Natural killer cell (primary cell): Measurements from ENCODE around the gene CACNA1C. TPM values are rescaled to one million over a fixed set of nuclear protein-coding genes. Genes with fewer than 3 reads are reported as not detected.

Experiments used
- ATAC-seq, 3 donors: fragments of 150-1000 bp in 2 of 3; fragments of 200-7000 bp in 1 of 3; cut with Tn5 transposase; 1 replicate in 1 of 3; 2 replicates in 2 of 3; pipeline ENCODE4 v1.10.0; 2021; ENCODE audit warnings: mild to moderate bottlenecking in 2 of 3, moderate library complexity in 2 of 3
- DNase-seq, 2 donors: peaks; one replicate each; pipeline versions ENCODE4 v3.0.0 to v3.0.0-alpha.2; 2013 to 2021; ENCODE audit warnings: mixed read lengths in 1 of 2
- H3K27ac ChIP-seq: one replicate; pipeline ENCODE4 v1.5.1; 2013; ENCODE audit warnings: mild to moderate bottlenecking, low read length
- H3K27me3 ChIP-seq: one replicate; pipeline ENCODE4 v1.6.1; 2013; ENCODE audit warnings: low read length; ENCODE audit not compliant: control insufficient read depth, insufficient read depth
- H3K36me3 ChIP-seq: one replicate; pipeline ENCODE4 v1.6.1; 2013; ENCODE audit warnings: low read length; ENCODE audit not compliant: control insufficient read depth, insufficient read depth
- H3K4me1 ChIP-seq: one replicate; pipeline ENCODE4 v1.6.1; 2013; ENCODE audit warnings: low read length; ENCODE audit not compliant: control insufficient read depth, insufficient read depth
- H3K4me3 ChIP-seq: one replicate; pipeline ENCODE4 v1.5.1; 2013; ENCODE audit warnings: low read length
- H3K9me3 ChIP-seq: one replicate; pipeline ENCODE4 v1.6.1; 2013; ENCODE audit warnings: low read length; ENCODE audit not compliant: control insufficient read depth, insufficient read depth
- H3K27ac Mint-ChIP-seq, 2 donors: one replicate each; pipeline ENCODE4 v1.8.0; 2022; ENCODE audit warnings: mild to moderate bottlenecking in 2 of 2, mixed read lengths in 2 of 2, moderate library complexity in 1 of 2
- H3K27me3 Mint-ChIP-seq, 2 donors: one replicate each; pipeline ENCODE4 v1.8.0; 2022; ENCODE audit warnings: low read depth in 2 of 2, mixed read lengths in 2 of 2
- H3K36me3 Mint-ChIP-seq: one replicate; pipeline ENCODE4 v1.8.0; 2022; ENCODE audit warnings: mixed read lengths
- H3K4me1 Mint-ChIP-seq, 2 donors: one replicate each; pipeline ENCODE4 v1.8.0; 2022; ENCODE audit warnings: mixed read lengths in 2 of 2
- H3K4me3 Mint-ChIP-seq: one replicate; pipeline ENCODE4 v1.8.0; 2022; ENCODE audit warnings: mild to moderate bottlenecking, moderate library complexity, mixed read lengths
- H3K9me3 Mint-ChIP-seq, 2 donors: one replicate each; pipeline ENCODE4 v1.8.0; 2022; ENCODE audit warnings: mixed read lengths in 2 of 2
- CTCF ChIP-seq: fragments of 200-600 bp; IDR thresholded peaks from one replicate; pipeline ENCODE4 v1.8.0; 2022; ENCODE audit warnings: antibody characterized with exemption
- WGBS: methylation state at CpG from one replicate; pipeline ENCODE4 v1.1.7; 2013; ENCODE audit warnings: missing lambda C conversion rate; ENCODE audit not compliant: insufficient coverage; 5-methylcytosine and 5-hydroxymethylcytosine counted together
- intact Hi-C: fragments of 100-400 bp; cut with micrococcal nuclease; formaldehyde crosslinking; loops from one replicate; pipeline ENCODE4 v1.14.2; 2022
- total RNA-seq, 4 donors: library from RNA; stranded (reverse); fragments of 120-200 nt in 1 of 4; gene quantifications; one replicate each; pipeline versions ENCODE4 v1.2.3 to v1.2.4, GENCODE V29; 2013 to 2022

Gene CACNA1C
- total RNA-seq, 3 donors from 2014 or later (not counting 1 experiment from before 2014, with no cell fraction given), result 0.07 to 0.35 (median 0.08) TPM

DNA sequence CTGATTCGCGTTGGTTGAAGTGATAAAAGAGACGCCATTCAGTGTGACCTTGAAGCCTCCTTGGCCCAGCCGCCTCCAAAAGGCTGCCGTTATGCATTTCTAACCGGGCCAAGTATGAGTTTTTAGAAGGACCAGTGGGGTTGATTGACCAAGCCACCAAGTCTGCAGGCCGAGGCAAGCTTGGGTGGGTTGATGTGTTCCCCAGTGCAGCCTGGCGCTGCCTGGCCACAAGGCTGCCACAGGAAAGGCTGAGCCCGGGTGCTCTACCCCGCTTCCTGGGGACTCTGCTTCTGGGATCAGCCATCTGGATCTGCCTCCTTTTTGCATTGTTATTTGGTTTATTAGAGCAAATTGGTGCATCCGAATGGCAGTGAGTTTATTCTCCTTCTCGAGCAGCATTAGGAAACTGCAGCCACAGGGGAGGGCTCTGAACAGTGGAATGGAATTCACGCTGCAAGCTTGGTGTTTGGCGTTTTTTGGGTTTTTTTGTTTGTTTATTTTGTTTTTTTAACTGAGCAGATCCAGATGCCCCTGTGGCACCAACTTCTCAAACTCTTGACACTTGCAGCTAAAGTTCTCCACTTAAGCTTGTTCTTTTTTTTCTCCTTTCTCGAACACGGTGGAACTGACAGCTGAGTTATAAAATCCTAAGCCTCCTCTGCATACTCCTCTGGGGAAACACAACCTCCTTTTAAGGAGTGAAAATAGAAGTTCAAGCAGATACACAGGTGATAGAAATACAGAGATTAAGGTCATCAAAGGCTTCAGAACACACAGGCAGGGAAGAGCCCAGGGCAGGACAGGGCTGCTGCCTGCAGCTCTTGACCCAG lies 596.6 kb downstream of the CACNA1C start:
- Histone ChIP-seq H3K27ac (no peak overlapping the region), H3K27me3 (peaks cover 5% of the 10 kb centered on the region), H3K4me1 (no peaks in the 10 kb centered on the region), H3K9me3 (no peaks in the 10 kb centered on the region), H3K4me3 (no peak overlapping the region), H3K36me3 (no peaks in the 10 kb centered on the region)
- 71% methylated on average over 14 of the region's 16 CpGs for WGBS
- Mint-ChIP-seq H3K9me3 (no peaks in the 10 kb centered on the region), H3K4me1 (peaks cover 0 to 3% of the 10 kb centered on the region in 2 donors), H3K4me3 (no peak overlapping the region), H3K27me3 (peaks cover 29 to 40% of the 10 kb centered on the region in 2 donors), H3K27ac (no peak overlapping the region), H3K36me3 (no peaks in the 10 kb centered on the region)
- ATAC-seq (no peak), DNase-seq (no peak)
- no peak for TF ChIP-seq CTCF
- intact Hi-C loops, result no loop called here

DNA sequence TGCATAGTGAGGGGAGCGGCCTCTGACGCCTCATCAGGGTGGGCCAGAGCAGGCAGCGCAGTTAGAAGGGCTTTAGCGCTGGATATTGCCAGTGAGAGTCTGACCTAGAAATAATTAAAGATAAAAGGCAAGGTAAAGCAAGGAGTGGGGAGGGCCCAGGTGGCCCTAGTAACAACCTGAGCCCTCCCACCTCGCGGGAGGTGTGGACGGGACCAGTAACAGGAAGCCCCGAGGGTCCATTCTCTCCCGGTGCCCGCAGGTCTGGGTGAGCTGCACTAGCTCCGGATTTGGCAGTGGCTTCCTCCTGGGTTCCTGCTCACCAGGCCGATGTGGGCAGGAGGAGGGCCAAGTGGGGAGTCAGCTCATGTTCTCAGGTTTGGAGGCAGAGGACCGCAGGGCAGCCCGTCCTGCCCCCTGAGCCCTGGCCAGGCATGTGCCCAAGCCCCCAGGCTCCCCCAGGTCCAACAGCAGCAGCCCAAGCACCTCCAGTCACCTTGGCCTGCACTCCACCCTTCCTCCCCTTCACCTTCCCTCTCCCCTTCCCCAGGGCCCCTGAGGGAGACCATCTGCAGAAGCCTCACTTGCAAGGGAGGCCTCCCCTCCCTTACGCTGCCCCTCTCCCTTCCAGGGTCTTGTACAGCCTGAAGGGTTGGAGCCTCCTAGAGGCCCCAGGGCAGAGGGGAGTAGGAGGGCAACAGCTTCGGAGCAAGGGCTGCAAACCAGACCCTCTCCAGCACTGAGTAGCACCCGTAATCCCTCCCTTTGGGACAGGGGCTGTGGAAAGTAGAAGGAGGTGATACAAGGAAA lies 597.7 kb downstream of the CACNA1C start:
- TF ChIP-seq CTCF, result no peak
- Histone ChIP-seq H3K4me3 (no peak overlapping the region), H3K27ac (no peak overlapping the region), H3K9me3 (no peaks in the 10 kb centered on the region), H3K36me3 (no peaks in the 10 kb centered on the region), H3K27me3 (peaks cover 1% of the 10 kb centered on the region), H3K4me1 (no peaks in the 10 kb centered on the region)
- Mint-ChIP-seq H3K4me3 (no peak overlapping the region), H3K27ac (no peak overlapping the region), H3K36me3 (no peaks in the 10 kb centered on the region), H3K27me3 (peaks cover 23 to 30% of the 10 kb centered on the region in 2 donors), H3K4me1 (peaks cover 0 to 3% of the 10 kb centered on the region in 2 donors), H3K9me3 (no peaks in the 10 kb centered on the region)
- intact Hi-C loops, result no loop called here
- ATAC-seq (no peak), DNase-seq (no peak)
- 49% methylated on average over 17 of the region's 17 CpGs for WGBS

DNA sequence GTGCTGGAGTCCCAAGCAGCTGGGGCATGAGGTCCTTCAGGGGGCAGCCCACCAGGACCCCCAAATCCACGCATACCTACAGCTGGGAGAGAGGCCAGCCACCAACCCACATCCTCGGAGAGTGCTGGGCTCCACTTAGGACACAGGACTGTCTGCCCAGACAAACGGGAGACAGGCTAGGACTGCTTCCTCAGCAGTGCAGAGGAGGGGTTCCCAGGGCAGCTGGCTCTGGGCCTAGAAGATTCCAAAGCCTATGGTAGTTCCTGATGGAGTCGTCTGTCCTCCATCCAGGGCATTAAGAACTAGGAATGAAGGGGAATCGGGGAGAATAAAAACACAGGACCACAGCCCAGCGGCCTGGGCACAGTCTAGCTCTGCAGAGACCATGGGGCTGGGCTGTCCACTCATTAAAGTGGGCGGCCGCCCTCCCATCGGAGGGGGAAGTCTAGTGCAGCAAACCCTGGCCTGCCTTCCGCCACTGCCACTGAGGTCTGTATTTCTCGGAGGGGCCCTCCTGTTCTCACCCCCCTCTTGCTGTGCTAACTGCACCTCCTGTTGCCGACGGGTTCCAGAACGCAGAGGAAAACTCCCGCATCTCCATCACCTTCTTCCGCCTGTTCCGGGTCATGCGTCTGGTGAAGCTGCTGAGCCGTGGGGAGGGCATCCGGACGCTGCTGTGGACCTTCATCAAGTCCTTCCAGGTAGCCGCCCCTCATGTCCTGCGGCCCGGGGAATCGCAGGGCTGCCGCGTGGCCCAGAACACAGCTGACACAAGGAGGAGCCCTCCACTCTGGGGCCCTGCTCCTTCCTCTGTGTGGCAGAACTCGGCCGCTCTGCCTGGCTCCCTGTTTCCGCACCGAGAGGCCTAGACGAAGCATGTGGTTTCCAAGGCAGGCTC lies 598.5 kb downstream of the CACNA1C start:
- Mint-ChIP-seq H3K27ac (no peak overlapping the region), H3K36me3 (no peaks in the 10 kb centered on the region), H3K9me3 (no peaks in the 10 kb centered on the region), H3K4me3 (no peak overlapping the region), H3K4me1 (peaks cover 0 to 3% of the 10 kb centered on the region in 2 donors), H3K27me3 (peaks cover 18 to 21% of the 10 kb centered on the region in 2 donors)
- Histone ChIP-seq H3K4me3 (no peak overlapping the region), H3K27me3 (no peaks in the 10 kb centered on the region), H3K9me3 (no peaks in the 10 kb centered on the region), H3K27ac (no peak overlapping the region), H3K36me3 (no peaks in the 10 kb centered on the region), H3K4me1 (no peaks in the 10 kb centered on the region)
- 83% methylated on average over 32 of the region's 32 CpGs for WGBS
- no peak for TF ChIP-seq CTCF
- ATAC-seq (no peak), DNase-seq (no peak)
- intact Hi-C loops, result no loop called here
